Fibroblast of pulmonary artery (primary cell): ENCODE results near the gene CEP85L.

Experiments used
- DNase-seq: peaks from one replicate; pipeline ENCODE4 v3.0.0-alpha.2; 2010; ENCODE audit warnings: low read depth
- H3K4me3 ChIP-seq: replicated peaks from 2 replicates; pipeline ENCODE4 v1.5.1; 2011; ENCODE audit warnings: low read depth, mild to moderate bottlenecking, control low read depth, low read length, moderate library complexity
- CTCF ChIP-seq: IDR thresholded peaks from 2 replicates; pipeline ENCODE4 v1.5.1; 2011; ENCODE audit warnings: mild to moderate bottlenecking, control low read depth, low read length, inconsistent platforms; ENCODE audit errors: missing control alignments

CEP85L gene

GRCh38 chr6:118661831-118662230 is 10.4 kb upstream of the CEP85L start:
- no peak for DNase-seq
- H3K4me3 ChIP-seq = no peak overlapping the region
- no peak for TF ChIP-seq CTCF

GRCh38 chr6:118660218-118660569 is 8.8 kb upstream of the CEP85L start:
- no peak for TF ChIP-seq CTCF
- H3K4me3 ChIP-seq = no peak overlapping the region
- DNase-seq = peak; percentile 24

GRCh38 chr6:118659513-118660217 is 8.3 kb upstream of the CEP85L start:
- no peak overlapping the region for H3K4me3 ChIP-seq
- no peak for DNase-seq
- TF ChIP-seq CTCF = no peak

GRCh38 chr6:118656847-118657451 is 5.6 kb upstream of the CEP85L start:
- no peak overlapping the region for H3K4me3 ChIP-seq
- DNase-seq = no peak
- TF ChIP-seq CTCF = no peak

- no peak for DNase-seq
- TF ChIP-seq CTCF = no peak
- peak overlapping the region; percentile 85 for H3K4me3 ChIP-seq
Observed at GRCh38 chr6:118652051-118652615, 742 bp upstream of the CEP85L start.

- TF ChIP-seq CTCF = no peak
- no peak for DNase-seq
- H3K4me3 ChIP-seq = peak overlapping the region; percentile 85
Observed at GRCh38 chr6:118650582-118651281, 659 bp downstream of the CEP85L start.
